ES-I3 (cell line): Measurements from ENCODE around the gene ACOX2.

Source experiments
- H3K36me3 ChIP-seq: 2 replicates; pipeline ENCODE4 v1.6.1; 2013; ENCODE audit warnings: mild to moderate bottlenecking, low read length, control low read depth, moderate library complexity; ENCODE audit not compliant: insufficient read depth
- H3K4me1 ChIP-seq: 2 replicates; pipeline ENCODE4 v1.6.1; 2013; ENCODE audit warnings: mild to moderate bottlenecking, control low read depth, low read length; ENCODE audit not compliant: insufficient read depth
- H3K9ac ChIP-seq: 2 replicates; pipeline ENCODE4 v1.6.1; 2013; ENCODE audit warnings: low read depth, mild to moderate bottlenecking, low read length, moderate library complexity
- H3K9me3 ChIP-seq: 2 replicates; pipeline ENCODE4 v1.6.1; 2013; ENCODE audit warnings: mild to moderate bottlenecking, low read length, moderate library complexity; ENCODE audit not compliant: control insufficient read depth, insufficient read depth

Gene ACOX2

GRCh38 chr3:58520403-58521335 lies 16.3 kb downstream of the ACOX2 start:
- Histone ChIP-seq H3K4me1 (peaks cover 27% of the 10 kb centered on the region), H3K9me3 (no peaks in the 10 kb centered on the region), H3K36me3 (no peaks in the 10 kb centered on the region), H3K9ac (no peak overlapping the region)

- peaks cover 27% of the 10 kb centered on the region for H3K4me1 ChIP-seq
- no peaks in the 10 kb centered on the region for H3K9me3 ChIP-seq
- no peaks in the 10 kb centered on the region for H3K36me3 ChIP-seq
These were observed 17.2 kb downstream of the ACOX2 start for GRCh38 chr3:58519668-58520402.

GRCh38 chr3:58518291-58518789 lies 18.6 kb downstream of the ACOX2 start:
- H3K4me1 ChIP-seq: peaks cover 27% of the 10 kb centered on the region
- no peaks in the 10 kb centered on the region for H3K9me3 ChIP-seq

More at GRCh38 chr3:58519668-58520402, 17.2 kb downstream of the ACOX2 start:
- no peak overlapping the region for H3K9ac ChIP-seq

GRCh38 chr3:58514405-58514804 lies 22.6 kb downstream of the ACOX2 start:
- no peaks in the 10 kb centered on the region for H3K9me3 ChIP-seq
- H3K9ac ChIP-seq: no peak overlapping the region
- peaks cover 6% of the 10 kb centered on the region; the same call in 1 of the 2 replicates for H3K4me1 ChIP-seq
- H3K36me3 ChIP-seq: no peaks in the 10 kb centered on the region

More at GRCh38 chr3:58518291-58518789, 18.6 kb downstream of the ACOX2 start:
- Histone ChIP-seq H3K36me3 (no peaks in the 10 kb centered on the region), H3K9ac (no peak overlapping the region)

GRCh38 chr3:58508437-58508836 lies 28.6 kb downstream of the ACOX2 start:
- H3K36me3 ChIP-seq: no peaks in the 10 kb centered on the region
- no peaks in the 10 kb centered on the region for H3K9me3 ChIP-seq
- no peaks in the 10 kb centered on the region for H3K4me1 ChIP-seq
- no peak overlapping the region for H3K9ac ChIP-seq

- Histone ChIP-seq H3K4me1 (no peaks in the 10 kb centered on the region), H3K9me3 (no peaks in the 10 kb centered on the region), H3K36me3 (no peaks in the 10 kb centered on the region), H3K9ac (no peak overlapping the region)
These were observed 29.5 kb downstream of the ACOX2 start for GRCh38 chr3:58507356-58508078.

GRCh38 chr3:58502872-58503271 lies 34.1 kb downstream of the ACOX2 start:
- Histone ChIP-seq H3K4me1 (0 out of 2 replicates have a peak, but pooled peaks cover 3% of the 10 kb centered on the region), H3K9me3 (no peaks in the 10 kb centered on the region), H3K36me3 (peaks cover 5% of the 10 kb centered on the region; the same call in 1 of the 2 replicates), H3K9ac (no peak overlapping the region)

- Histone ChIP-seq H3K9me3 (no peaks in the 10 kb centered on the region), H3K9ac (peak overlapping the region; percentile 20; the same call in 1 of the 2 replicates), H3K36me3 (peaks cover 5% of the 10 kb centered on the region; the same call in 1 of the 2 replicates), H3K4me1 (peaks cover 38% of the 10 kb centered on the region)
These were observed 39.9 kb downstream of the ACOX2 start for GRCh38 chr3:58497097-58497496.

- peaks cover 38% of the 10 kb centered on the region for H3K4me1 ChIP-seq
- no peaks in the 10 kb centered on the region for H3K9me3 ChIP-seq
- H3K36me3 ChIP-seq: peaks cover 3% of the 10 kb centered on the region; the same call in 1 of the 2 replicates
- H3K9ac ChIP-seq: no peak overlapping the region
These were observed 40.7 kb downstream of the ACOX2 start for GRCh38 chr3:58496206-58496857.

GRCh38 chr3:58495101-58495500 lies 41.9 kb downstream of the ACOX2 start:
- Histone ChIP-seq H3K9me3 (no peaks in the 10 kb centered on the region), H3K36me3 (no peaks in the 10 kb centered on the region), H3K9ac (no peak overlapping the region), H3K4me1 (peaks cover 38% of the 10 kb centered on the region)

GRCh38 chr3:58494107-58494506 lies 42.9 kb downstream of the ACOX2 start:
- H3K4me1 ChIP-seq: peaks cover 38% of the 10 kb centered on the region
- H3K9ac ChIP-seq: peak overlapping the region; percentile 29
- H3K36me3 ChIP-seq: no peaks in the 10 kb centered on the region
- H3K9me3 ChIP-seq: no peaks in the 10 kb centered on the region

- Histone ChIP-seq H3K9ac (peak overlapping the region; percentile 93), H3K9me3 (no peaks in the 10 kb centered on the region), H3K36me3 (no peaks in the 10 kb centered on the region), H3K4me1 (peaks cover 32% of the 10 kb centered on the region)
These were observed 44.5 kb downstream of the ACOX2 start for GRCh38 chr3:58492494-58492905.

- H3K4me1 ChIP-seq: peaks cover 30% of the 10 kb centered on the region
- no peaks in the 10 kb centered on the region for H3K9me3 ChIP-seq
- H3K9ac ChIP-seq: peak within 1 kb of the TSS; percentile 93
- H3K36me3 ChIP-seq: no peaks in the 10 kb centered on the region
These were observed 45.2 kb downstream of the ACOX2 start, which contains the start of gene KCTD6 for GRCh38 chr3:58491506-58492402. Gene KCTD6 (plus strand): TSS chr3:58492096. CDS start chr3:58498756, 6,660 bp downstream.
